Hepatocyte (in vitro differentiated cells): ENCODE data around the gene LIMS4.
"Not testable (repeated sequence)": the region's sequence is repeated elsewhere in the genome, so short reads cannot be mapped to it uniquely, and the experiment has no call there.

ENCODE experiments used
- EZH2phosphoT487 ChIP-seq: fragments of 200-600 bp; sonication (generic); IDR thresholded peaks from one replicate; pipeline ENCODE4 v1.6.1; 2018; ENCODE audit warnings: antibody characterized with exemption, mild to moderate bottlenecking, low read depth, moderate library complexity; ENCODE audit not compliant: unreplicated experiment, severe bottlenecking
- TF ChIP-seq, protein P1 (sequence below): fragments of 200-600 bp; sonication (generic); IDR thresholded peaks from 2 replicates; pipeline ENCODE4 v1.5.1; 2016; ENCODE audit warnings: antibody characterized with exemption, mild to moderate bottlenecking; ENCODE audit not compliant: poor library complexity

DNA sequence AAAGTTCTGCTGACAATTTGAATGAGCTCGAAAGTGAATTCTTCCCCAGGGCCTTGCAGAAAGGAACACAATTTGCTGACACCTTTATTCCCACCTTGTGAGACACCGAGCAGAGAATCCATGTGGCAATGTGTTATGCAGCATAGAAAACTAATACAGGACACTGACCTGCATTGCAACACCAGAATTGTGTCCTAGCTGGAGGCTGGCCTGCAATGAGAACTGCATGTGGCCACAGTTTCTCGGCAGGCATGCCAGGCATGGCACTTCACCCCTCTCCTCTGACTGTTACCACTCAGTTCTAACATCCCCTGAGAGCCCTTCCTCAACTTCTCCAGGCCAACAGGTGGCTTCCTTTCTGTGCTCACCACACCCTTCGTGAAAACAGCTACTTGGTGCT is 46.9 kb downstream of the LIMS4 start:
- TF ChIP-seq, protein P1, sequence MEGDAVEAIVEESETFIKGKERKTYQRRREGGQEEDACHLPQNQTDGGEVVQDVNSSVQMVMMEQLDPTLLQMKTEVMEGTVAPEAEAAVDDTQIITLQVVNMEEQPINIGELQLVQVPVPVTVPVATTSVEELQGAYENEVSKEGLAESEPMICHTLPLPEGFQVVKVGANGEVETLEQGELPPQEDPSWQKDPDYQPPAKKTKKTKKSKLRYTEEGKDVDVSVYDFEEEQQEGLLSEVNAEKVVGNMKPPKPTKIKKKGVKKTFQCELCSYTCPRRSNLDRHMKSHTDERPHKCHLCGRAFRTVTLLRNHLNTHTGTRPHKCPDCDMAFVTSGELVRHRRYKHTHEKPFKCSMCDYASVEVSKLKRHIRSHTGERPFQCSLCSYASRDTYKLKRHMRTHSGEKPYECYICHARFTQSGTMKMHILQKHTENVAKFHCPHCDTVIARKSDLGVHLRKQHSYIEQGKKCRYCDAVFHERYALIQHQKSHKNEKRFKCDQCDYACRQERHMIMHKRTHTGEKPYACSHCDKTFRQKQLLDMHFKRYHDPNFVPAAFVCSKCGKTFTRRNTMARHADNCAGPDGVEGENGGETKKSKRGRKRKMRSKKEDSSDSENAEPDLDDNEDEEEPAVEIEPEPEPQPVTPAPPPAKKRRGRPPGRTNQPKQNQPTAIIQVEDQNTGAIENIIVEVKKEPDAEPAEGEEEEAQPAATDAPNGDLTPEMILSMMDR, result not testable (repeated sequence)
- TF ChIP-seq EZH2phosphoT487, result not testable (repeated sequence)
